ENCODE results near the gene PPP1R1C. TPM values are rescaled to one million over a fixed set of nuclear protein-coding genes. Genes with fewer than 3 reads are reported as not detected.
A peak's percentile ranks its signal among the peaks of the same experiment; 100 is the strongest.

The PPP1R1C gene
- polyA plus RNA-seq, 1 donor from 2014 or later, result not detected

GRCh38 chr2:182103526-182103925 is 117.9 kb downstream of the PPP1R1C start:
- Histone ChIP-seq H3K27ac (ENCODE audit: low read length) (no peak overlapping the region), H3K79me2 (replicated peaks; ENCODE audit: insufficient read depth, low read length) (no peaks in the 10 kb centered on the region), H4K20me1 (ENCODE audit: insufficient read depth) (no peaks in the 10 kb centered on the region), H3K36me3 (ENCODE audit: insufficient read depth, low read length) (no peaks in the 10 kb centered on the region), H3K9me2 (ENCODE audit: insufficient read depth, low read length) (no peaks in the 10 kb centered on the region), H3F3A (ENCODE audit: insufficient read depth, low read length, poor library complexity, severe bottlenecking) (no peaks in the 10 kb centered on the region), H3K9me3 (ENCODE audit: low read length) (no peaks in the 10 kb centered on the region), H2AFZ (ENCODE audit: low read depth, low read length) (no peak overlapping the region), H3K4me3 (ENCODE audit: low read length) (no peak overlapping the region), H3K4me2 (ENCODE audit: low read length) (no peak overlapping the region), H3K27me3 (ENCODE audit: insufficient read depth, low read depth, low read length) (no peaks in the 10 kb centered on the region), H3K9ac (ENCODE audit: low read length) (no peak overlapping the region)
- TF ChIP-seq RAD21 (conservative IDR thresholded peaks at IDR 0.05) (no peak), REST (IDR thresholded peaks at IDR 0.05; ENCODE audit: borderline replicate concordance) (no peak), EP300 (conservative IDR thresholded peaks at IDR 0.05; ENCODE audit: poor library complexity, severe bottlenecking) (no peak), CTCF (IDR thresholded peaks at IDR 0.05; ENCODE audit: poor library complexity, severe bottlenecking) (no peak), POLR2AphosphoS5 (IDR thresholded peaks at IDR 0.05) (no peak), SMC3 (conservative IDR thresholded peaks at IDR 0.05; ENCODE audit: poor library complexity) (no peak), TAF1 (IDR thresholded peaks at IDR 0.05; ENCODE audit: low read depth) (no peak), MXI1 (conservative IDR thresholded peaks at IDR 0.05; ENCODE audit: poor library complexity, severe bottlenecking) (no peak), EZH2 (IDR thresholded peaks at IDR 0.05; ENCODE audit: borderline replicate concordance, insufficient read depth, low read length, poor library complexity, severe bottlenecking) (no peak)

GRCh38 chr2:182110347-182110746 is 124.7 kb downstream of the PPP1R1C start:
- no peak overlapping the region for H3K9ac ChIP-seq (ENCODE audit: low read length)
- no peak overlapping the region for H3K4me3 ChIP-seq (ENCODE audit: low read length)
- H3F3A ChIP-seq (ENCODE audit: insufficient read depth, low read length, poor library complexity, severe bottlenecking), result no peaks in the 10 kb centered on the region
- H3K4me2 ChIP-seq (ENCODE audit: low read length), result no peak overlapping the region
- H2AFZ ChIP-seq (ENCODE audit: low read depth, low read length), result peak overlapping the region; percentile 23
- no peaks in the 10 kb centered on the region for H3K79me2 ChIP-seq (replicated peaks; ENCODE audit: insufficient read depth, low read length)
- no peaks in the 10 kb centered on the region for H3K36me3 ChIP-seq (ENCODE audit: insufficient read depth, low read length)
- no peaks in the 10 kb centered on the region for H3K27me3 ChIP-seq (ENCODE audit: insufficient read depth, low read depth, low read length)
- no peaks in the 10 kb centered on the region for H3K9me3 ChIP-seq (ENCODE audit: low read length)
- H4K20me1 ChIP-seq (ENCODE audit: insufficient read depth), result no peaks in the 10 kb centered on the region
- no peaks in the 10 kb centered on the region for H3K9me2 ChIP-seq (ENCODE audit: insufficient read depth, low read length)
- no peak overlapping the region for H3K27ac ChIP-seq (ENCODE audit: low read length)
- peak; percentile 20 for TF ChIP-seq CTCF (IDR thresholded peaks at IDR 0.05; ENCODE audit: poor library complexity, severe bottlenecking)
- TF ChIP-seq TAF1 (IDR thresholded peaks at IDR 0.05; ENCODE audit: low read depth), result no peak
- TF ChIP-seq MXI1 (conservative IDR thresholded peaks at IDR 0.05; ENCODE audit: poor library complexity, severe bottlenecking), result no peak
- TF ChIP-seq RAD21 (conservative IDR thresholded peaks at IDR 0.05), result no peak
- no peak for TF ChIP-seq REST (IDR thresholded peaks at IDR 0.05; ENCODE audit: borderline replicate concordance)
- no peak for TF ChIP-seq SMC3 (conservative IDR thresholded peaks at IDR 0.05; ENCODE audit: poor library complexity)
- TF ChIP-seq EZH2 (IDR thresholded peaks at IDR 0.05; ENCODE audit: borderline replicate concordance, insufficient read depth, low read length, poor library complexity, severe bottlenecking), result no peak

Data from neural cell (in vitro differentiated cells).